GM12878 (cell line): Measurements from ENCODE around the gene PTPRC. TPM values are rescaled to one million over a fixed set of nuclear protein-coding genes. Genes with fewer than 3 reads are reported as not detected.

Experiments used
- ATF2 ChIP-seq: IDR thresholded peaks from 2 replicates; pipeline ENCODE4 v1.6.1; 2012; ENCODE audit warnings: low read length, inconsistent platforms
- BMI1 ChIP-seq: fragments of 450-650 bp; IDR thresholded peaks from 2 replicates; pipeline ENCODE4 v1.6.1; 2016; ENCODE audit warnings: mild to moderate bottlenecking, moderate library complexity, borderline replicate concordance
- CREB1 ChIP-seq: IDR thresholded peaks from 2 replicates; pipeline ENCODE4 v1.6.1; 2012; ENCODE audit warnings: low read depth, mild to moderate bottlenecking, inconsistent platforms
- CREM ChIP-seq: IDR thresholded peaks from 2 replicates; pipeline ENCODE4 v1.6.1; 2014; ENCODE audit warnings: antibody characterized with exemption, low read depth
- E4F1 ChIP-seq: fragments of 450-650 bp; IDR thresholded peaks from 2 replicates; pipeline ENCODE4 v1.6.1; 2018; ENCODE audit warnings: borderline replicate concordance, mild to moderate bottlenecking; ENCODE audit not compliant: partially characterized antibody
- ELK1 ChIP-seq: IDR thresholded peaks from 2 replicates; pipeline ENCODE4 v1.6.1; 2012; ENCODE audit warnings: low read depth, low read length, improper control_type of control experiment
- GABPA ChIP-seq: IDR thresholded peaks from 2 replicates; pipeline ENCODE4 v1.6.1; 2014; ENCODE audit warnings: antibody characterized with exemption, low read depth, mild to moderate bottlenecking, inconsistent platforms
- HDGF ChIP-seq: fragments of 450-650 bp; IDR thresholded peaks from 2 replicates; pipeline ENCODE4 v1.6.1; 2016; ENCODE audit warnings: antibody characterized with exemption
- IKZF2 ChIP-seq, 2 experiments: fragments of 450-650 bp; IDR thresholded peaks; 2 replicates each; pipeline ENCODE4 v1.6.1; 2017; ENCODE audit warnings: mild to moderate bottlenecking in 2 of 2, moderate library complexity in 2 of 2
- KAT2A ChIP-seq: conservative IDR thresholded peaks from 2 replicates; pipeline ENCODE4 v1.6.1; 2011; ENCODE audit warnings: low read depth, low read length; ENCODE audit not compliant: control insufficient read depth
- KDM1A ChIP-seq: fragments of 200-600 bp; sonication (generic); IDR thresholded peaks from 2 replicates; pipeline ENCODE4 v1.6.1; 2016; ENCODE audit warnings: borderline replicate concordance
- MLLT1 ChIP-seq: fragments of 450-650 bp; IDR thresholded peaks from 2 replicates; pipeline ENCODE4 v1.6.1; 2016; ENCODE audit warnings: mild to moderate bottlenecking
- NFIC ChIP-seq: IDR thresholded peaks from 2 replicates; pipeline ENCODE4 v1.6.1; 2012; ENCODE audit warnings: low read depth, mild to moderate bottlenecking, inconsistent platforms, low read length, moderate library complexity
- NFYA ChIP-seq: IDR thresholded peaks from 2 replicates; pipeline ENCODE4 v1.6.1; 2011; ENCODE audit warnings: low read depth, mild to moderate bottlenecking, low read length, improper control_type of control experiment, borderline replicate concordance
- PBX3 ChIP-seq: IDR thresholded peaks from 2 replicates; pipeline ENCODE4 v1.6.1; 2011; ENCODE audit warnings: mild to moderate bottlenecking, low read depth, low read length, moderate library complexity; ENCODE audit not compliant: insufficient replicate concordance
- SMAD1 ChIP-seq: fragments of 450-650 bp; IDR thresholded peaks from 2 replicates; pipeline ENCODE4 v1.6.1; 2018; ENCODE audit warnings: mild to moderate bottlenecking, low read depth; ENCODE audit not compliant: partially characterized antibody
- STAT3 ChIP-seq: IDR thresholded peaks from 2 replicates; pipeline ENCODE4 v1.6.1; 2011; ENCODE audit warnings: low read depth, low read length, improper control_type of control experiment
- YY1 ChIP-seq: IDR thresholded peaks from 2 replicates; pipeline ENCODE4 v1.6.1; 2011; ENCODE audit warnings: low read depth, mild to moderate bottlenecking, low read length
- ZBTB33 ChIP-seq: fragments of 450-650 bp; IDR thresholded peaks from 2 replicates; pipeline ENCODE4 v1.6.1; 2017; ENCODE audit warnings: mild to moderate bottlenecking
- ZNF384 ChIP-seq: IDR thresholded peaks from 2 replicates; pipeline ENCODE4 v1.6.1; 2012; ENCODE audit warnings: low read depth, mild to moderate bottlenecking, low read length, improper control_type of control experiment, borderline replicate concordance
- polyA plus RNA-seq, 11 experiments: library from polyadenylated mRNA; depleted of rRNA in 4 of 11; unstranded in 6 of 11; stranded (reverse) in 5 of 11; fragments of >200 nt; fragmentation: Nextera tagmentation in 4 of 11; fragmentation: Illumina TruSeq in 1 of 11; extraction: Ambion mirVana in 4 of 11; extraction: Trizol in 1 of 11; gene quantifications; 1 replicate in 1 of 11; 2 replicates in 10 of 11; pipeline versions ENCODE4 v1.2.1 to v1.2.3, GENCODE V29; 2011 to 2016; ENCODE audit warnings: inconsistent platforms in 2 of 11, missing spikeins in 2 of 11, low read depth in 1 of 11
- total RNA-seq, 4 experiments: library from RNA; depleted of rRNA in 3 of 4; stranded (reverse); fragments of >200 nt in 3 of 4; fragmentation: Illumina TruSeq in 1 of 4; extraction: Trizol in 1 of 4; gene quantifications; 2 replicates each; pipeline versions ENCODE4 v1.2.1 to v1.2.3, GENCODE V29; 2013 to 2021

Gene PTPRC
- total and polyA plus RNA-seq, 10 of the 15 experiments (the other 5 are each of a cell fraction or from before 2014, with no cell fraction given), result 72.9 to 221 (median 118) TPM

- TF ChIP-seq E4F1, result no peak
- no peak for TF ChIP-seq ELK1
- peak; percentile 10 to 26; a peak in 1 of 4 replicates for TF ChIP-seq IKZF2 (IDR thresholded peaks at IDR 0.05)
- TF ChIP-seq ZNF384, result no peak
- TF ChIP-seq KDM1A, result no peak
- TF ChIP-seq PBX3, result no peak
- peak; percentile 76; the same call in 1 of the 2 replicates for TF ChIP-seq MLLT1
- no peak for TF ChIP-seq NFYA
- TF ChIP-seq KAT2A, result no peak
- no peak for TF ChIP-seq BMI1
- no peak for TF ChIP-seq CREM
- no peak for TF ChIP-seq ZBTB33
- peak; percentile 30; the same call in 1 of the 2 replicates for TF ChIP-seq HDGF
- no peak for TF ChIP-seq GABPA
- no peak for TF ChIP-seq STAT3
- peak; percentile 54; the same call in 1 of the 2 replicates for TF ChIP-seq CREB1
- TF ChIP-seq ATF2, result no peak
- TF ChIP-seq NFIC, result no peak
- TF ChIP-seq SMAD1, result peak; percentile 44
- no peak for TF ChIP-seq YY1
- TF ChIP-seq, all 136 proteins: peak for 6
These were observed 17.7 kb downstream of the PTPRC start (continued) for GRCh38 chr1:198656500-198656932.
